Measurements from ENCODE around the gene GLB1L2.

The GLB1L2 gene

GRCh38 chr11:134338068-134338467 is 6.3 kb downstream of the GLB1L2 start:
- TF ChIP-seq OSR1 (CRISPR knock-in tag; IDR thresholded peaks at IDR 0.05) (no peak), ESRRG (CRISPR knock-in tag; IDR thresholded peaks at IDR 0.05) (no peak), ZFP30 (CRISPR knock-in tag; IDR thresholded peaks at IDR 0.05) (no peak), ZNF565 (CRISPR knock-in tag; conservative IDR thresholded peaks at IDR 0.05; ENCODE audit: low read depth) (no peak), ZC3H10 (CRISPR knock-in tag; IDR thresholded peaks at IDR 0.05) (no peak), BACH2 (CRISPR knock-in tag; IDR thresholded peaks at IDR 0.05; ENCODE audit: borderline replicate concordance) (no peak), PATZ1 (CRISPR knock-in tag; IDR thresholded peaks at IDR 0.05; ENCODE audit: borderline replicate concordance) (no peak), SNAI2 (CRISPR knock-in tag; IDR thresholded peaks at IDR 0.05) (no peak), TOX (CRISPR knock-in tag; IDR thresholded peaks at IDR 0.05; ENCODE audit: borderline replicate concordance) (no peak), RARB (CRISPR knock-in tag; IDR thresholded peaks at IDR 0.05) (no peak), CSDC2 (CRISPR knock-in tag; IDR thresholded peaks at IDR 0.05) (no peak), PPARA (CRISPR knock-in tag; IDR thresholded peaks at IDR 0.05; ENCODE audit: borderline replicate concordance) (no peak), CREB5 (CRISPR knock-in tag; IDR thresholded peaks at IDR 0.05; ENCODE audit: low read depth) (no peak), ZNF8 (CRISPR knock-in tag; IDR thresholded peaks at IDR 0.05) (no peak), TCF4 (CRISPR knock-in tag; IDR thresholded peaks at IDR 0.05; ENCODE audit: borderline replicate concordance) (no peak)
- TF ChIP-seq, protein P1, sequence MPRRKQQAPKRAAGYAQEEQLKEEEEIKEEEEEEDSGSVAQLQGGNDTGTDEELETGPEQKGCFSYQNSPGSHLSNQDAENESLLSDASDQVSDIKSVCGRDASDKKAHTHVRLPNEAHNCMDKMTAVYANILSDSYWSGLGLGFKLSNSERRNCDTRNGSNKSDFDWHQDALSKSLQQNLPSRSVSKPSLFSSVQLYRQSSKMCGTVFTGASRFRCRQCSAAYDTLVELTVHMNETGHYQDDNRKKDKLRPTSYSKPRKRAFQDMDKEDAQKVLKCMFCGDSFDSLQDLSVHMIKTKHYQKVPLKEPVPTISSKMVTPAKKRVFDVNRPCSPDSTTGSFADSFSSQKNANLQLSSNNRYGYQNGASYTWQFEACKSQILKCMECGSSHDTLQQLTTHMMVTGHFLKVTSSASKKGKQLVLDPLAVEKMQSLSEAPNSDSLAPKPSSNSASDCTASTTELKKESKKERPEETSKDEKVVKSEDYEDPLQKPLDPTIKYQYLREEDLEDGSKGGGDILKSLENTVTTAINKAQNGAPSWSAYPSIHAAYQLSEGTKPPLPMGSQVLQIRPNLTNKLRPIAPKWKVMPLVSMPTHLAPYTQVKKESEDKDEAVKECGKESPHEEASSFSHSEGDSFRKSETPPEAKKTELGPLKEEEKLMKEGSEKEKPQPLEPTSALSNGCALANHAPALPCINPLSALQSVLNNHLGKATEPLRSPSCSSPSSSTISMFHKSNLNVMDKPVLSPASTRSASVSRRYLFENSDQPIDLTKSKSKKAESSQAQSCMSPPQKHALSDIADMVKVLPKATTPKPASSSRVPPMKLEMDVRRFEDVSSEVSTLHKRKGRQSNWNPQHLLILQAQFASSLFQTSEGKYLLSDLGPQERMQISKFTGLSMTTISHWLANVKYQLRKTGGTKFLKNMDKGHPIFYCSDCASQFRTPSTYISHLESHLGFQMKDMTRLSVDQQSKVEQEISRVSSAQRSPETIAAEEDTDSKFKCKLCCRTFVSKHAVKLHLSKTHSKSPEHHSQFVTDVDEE (CRISPR knock-in tag; IDR thresholded peaks at IDR 0.05): no peak
- TF ChIP-seq, protein P2, sequence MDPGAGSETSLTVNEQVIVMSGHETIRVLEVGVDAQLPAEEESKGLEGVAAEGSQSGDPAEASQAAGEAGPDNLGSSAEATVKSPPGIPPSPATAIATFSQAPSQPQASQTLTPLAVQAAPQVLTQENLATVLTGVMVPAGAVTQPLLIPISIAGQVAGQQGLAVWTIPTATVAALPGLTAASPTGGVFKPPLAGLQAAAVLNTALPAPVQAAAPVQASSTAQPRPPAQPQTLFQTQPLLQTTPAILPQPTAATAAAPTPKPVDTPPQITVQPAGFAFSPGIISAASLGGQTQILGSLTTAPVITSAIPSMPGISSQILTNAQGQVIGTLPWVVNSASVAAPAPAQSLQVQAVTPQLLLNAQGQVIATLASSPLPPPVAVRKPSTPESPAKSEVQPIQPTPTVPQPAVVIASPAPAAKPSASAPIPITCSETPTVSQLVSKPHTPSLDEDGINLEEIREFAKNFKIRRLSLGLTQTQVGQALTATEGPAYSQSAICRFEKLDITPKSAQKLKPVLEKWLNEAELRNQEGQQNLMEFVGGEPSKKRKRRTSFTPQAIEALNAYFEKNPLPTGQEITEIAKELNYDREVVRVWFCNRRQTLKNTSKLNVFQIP (CRISPR knock-in tag; IDR thresholded peaks at IDR 0.05; ENCODE audit: borderline replicate concordance, low read depth): no peak
- ATAC-seq: no peak

- no peak for ATAC-seq
- no peak for TF ChIP-seq ESRRG (CRISPR knock-in tag; IDR thresholded peaks at IDR 0.05)
- TF ChIP-seq, protein P1 (CRISPR knock-in tag; IDR thresholded peaks at IDR 0.05): no peak
Observed at GRCh38 chr11:134338654-134339053, 6.9 kb downstream of the GLB1L2 start.

- TF ChIP-seq ZFP3 (CRISPR knock-in tag; IDR thresholded peaks at IDR 0.05): no peak
- TF ChIP-seq GLIS3 (CRISPR knock-in tag; IDR thresholded peaks at IDR 0.05): no peak
- TF ChIP-seq, protein P1 (CRISPR knock-in tag; IDR thresholded peaks at IDR 0.05): no peak
- ATAC-seq: no peak
Observed at GRCh38 chr11:134339756-134340155, 8.0 kb downstream of the GLB1L2 start.

Data from SK-N-SH treated with all-trans-retinoic acid at 6 μM for 48 hours (cell line).